ENCODE results near the gene FLT3.
A peak's percentile ranks its signal among the peaks of the same experiment; 100 is the strongest.

Gene FLT3

GRCh38 chr13:27960362-27961226, 139.8 kb downstream of the FLT3 start:
- no peak for DNase-seq (ENCODE audit: low spot score)

DNA sequence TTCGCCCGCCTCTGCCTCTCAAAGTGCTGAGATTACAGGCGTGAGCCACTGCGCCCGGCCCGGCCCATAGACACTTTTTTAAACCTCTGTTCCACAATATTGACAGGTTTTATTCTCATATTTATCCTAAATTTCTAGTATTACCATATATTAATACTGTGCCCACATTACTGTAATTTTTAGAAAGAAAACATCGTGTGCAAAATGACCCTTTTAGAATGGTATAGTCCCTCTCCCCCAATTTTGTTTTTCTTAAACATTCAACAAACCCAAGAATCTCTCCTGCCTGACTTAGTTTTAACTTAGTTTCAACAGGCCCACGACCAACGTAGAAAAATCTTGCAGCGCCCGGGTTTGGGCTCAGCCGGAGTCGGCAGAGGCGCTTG, 140.4 kb downstream of the FLT3 start:
- DNase-seq (ENCODE audit: low spot score) = no peak

GRCh38 chr13:27956576-27957300, 143.6 kb downstream of the FLT3 start:
- DNase-seq (ENCODE audit: low spot score) = no peak

DNA sequence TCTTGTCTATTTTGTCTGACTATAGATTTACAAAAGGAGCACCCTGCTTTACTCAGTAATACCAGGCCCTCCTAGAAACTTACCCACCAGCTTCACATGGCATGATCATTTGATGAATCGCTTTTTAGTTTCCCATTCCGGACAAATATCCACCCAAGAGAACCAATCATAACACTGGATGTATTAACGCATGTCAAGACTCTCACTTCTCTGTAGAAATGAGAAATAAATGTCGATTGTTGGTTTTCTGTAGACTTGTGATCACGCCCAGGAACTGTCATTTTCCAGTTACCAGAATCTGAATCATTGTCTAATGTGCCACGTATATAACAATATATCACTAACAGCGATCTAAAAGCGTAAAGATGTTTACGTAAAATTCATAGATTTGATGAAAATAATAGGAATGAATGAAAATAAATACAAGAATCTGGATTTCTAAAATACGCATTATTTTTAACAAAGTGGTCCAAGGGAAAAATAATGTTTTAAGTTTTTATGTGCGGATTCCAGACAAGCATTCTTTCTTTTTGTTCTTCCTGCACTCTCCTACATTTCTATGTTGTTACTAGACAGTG, 145.3 kb downstream of the FLT3 start:
- no peak for DNase-seq (ENCODE audit: low spot score)

GRCh38 chr13:27954406-27954851, 145.9 kb downstream of the FLT3 start:
- DNase-seq (ENCODE audit: low spot score) = no peak

GRCh38 chr13:27953676-27954405, 146.5 kb downstream of the FLT3 start:
- peak; percentile 50 for DNase-seq (ENCODE audit: low spot score)

Data from cerebellar cortex (tissue), 1 donor.